OCI-LY3 (cell line): Measurements from ENCODE around the gene HSPG2.

ENCODE experiments used
- H2AFZ ChIP-seq: fragments of 200-600, 300-600 bp; shearing (Covaris generic); 2 replicates; pipeline ENCODE4 v1.6.0; 2014; ENCODE audit warnings: antibody characterized with exemption, low read depth, low read length
- H3K27ac ChIP-seq: fragments of 200-600, 300-600 bp; sonication (generic); 2 replicates; pipeline ENCODE4 v1.5.1; 2014; ENCODE audit warnings: mild to moderate bottlenecking, low read length, moderate library complexity, mixed read lengths
- H3K27me3 ChIP-seq: fragments of 200-600, 300-600 bp; sonication (generic); 2 replicates; pipeline ENCODE4 v1.6.1; 2014; ENCODE audit warnings: low read depth, low read length, mixed read lengths
- H3K36me3 ChIP-seq: fragments of 200-600, 300-600 bp; sonication (generic); replicated peaks from 2 replicates; pipeline ENCODE3; 2014; ENCODE audit warnings: low read depth, low read length, mixed read lengths
- H3K4me1 ChIP-seq: fragments of 300-600, 200-600 bp; sonication (generic); 2 replicates; pipeline ENCODE4 v1.6.1; 2014; ENCODE audit warnings: low read length, mixed read lengths
- H3K4me2 ChIP-seq: fragments of 200-600, 300-600 bp; sonication (generic); 2 replicates; pipeline ENCODE4 v1.6.1; 2014; ENCODE audit warnings: low read length, mixed read lengths
- H3K4me3 ChIP-seq: fragments of 300-600, 200-600 bp; sonication (generic); 2 replicates; pipeline ENCODE4 v1.5.1; 2014; ENCODE audit warnings: antibody characterized with exemption, mild to moderate bottlenecking, low read length, moderate library complexity
- H3K79me2 ChIP-seq: fragments of 300-600, 200-600 bp; shearing (Covaris generic); 2 replicates; pipeline ENCODE4 v1.6.1; 2014; ENCODE audit warnings: mild to moderate bottlenecking, low read length, mixed read lengths
- H3K9ac ChIP-seq: fragments of 300-600, 200-600 bp; shearing (Covaris generic); 2 replicates; pipeline ENCODE4 v1.6.0; 2014; ENCODE audit warnings: mild to moderate bottlenecking, low read length, moderate library complexity
- H3K9me3 ChIP-seq: fragments of 200-600, 300-600 bp; shearing (Covaris generic); 2 replicates; pipeline ENCODE4 v1.6.1; 2014; ENCODE audit warnings: low read length, mixed read lengths; ENCODE audit not compliant: insufficient read depth
- H4K20me1 ChIP-seq: fragments of 200-600, 300-600 bp; sonication (generic); 2 replicates; pipeline ENCODE4 v1.6.1; 2016; ENCODE audit warnings: low read length, mixed read lengths; ENCODE audit not compliant: insufficient read depth
- EZH2phosphoT487 ChIP-seq: fragments of 200-600 bp; shearing (Covaris generic); IDR thresholded peaks from 2 replicates; pipeline ENCODE4 v1.6.1; 2018; ENCODE audit warnings: antibody characterized with exemption, mixed run types, low read depth
- TF ChIP-seq, protein P1 (sequence below): fragments of 200-600, 300-600 bp; sonication (generic); IDR thresholded peaks from 2 replicates; pipeline ENCODE4 v1.5.1; 2014; ENCODE audit warnings: antibody characterized with exemption, low read length, low read depth

HSPG2 gene

DNA sequence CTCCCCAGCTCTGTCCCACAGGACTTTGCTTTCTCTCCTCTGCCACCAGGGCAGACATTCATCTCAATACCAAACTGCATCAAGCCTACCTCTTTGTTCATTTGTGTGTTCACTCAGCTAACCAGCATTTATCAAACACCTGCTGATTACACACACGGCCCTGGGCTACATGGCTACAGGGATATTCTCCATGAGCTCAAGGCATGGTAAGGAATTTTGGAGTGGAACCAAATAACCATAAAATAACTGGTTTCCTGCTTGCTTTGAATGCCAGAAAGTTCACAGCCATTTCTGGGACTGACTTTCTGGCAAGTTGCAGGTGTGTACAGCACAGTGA is 70.4 kb downstream of the HSPG2 start:
- Histone ChIP-seq H3K79me2 (no peaks in the 10 kb centered on the region), H2AFZ (no peak overlapping the region), H3K27ac (peak overlapping the region; percentile 91), H4K20me1 (no peaks in the 10 kb centered on the region), H3K4me2 (peak overlapping the region; percentile 74), H3K4me3 (peak overlapping the region; percentile 48; the same call in 1 of the 2 replicates), H3K27me3 (no peaks in the 10 kb centered on the region), H3K9ac (peak overlapping the region; percentile 43), H3K9me3 (no peaks in the 10 kb centered on the region), H3K36me3 (no peaks in the 10 kb centered on the region), H3K4me1 (peaks cover 40% of the 10 kb centered on the region)
- TF ChIP-seq, protein P1, sequence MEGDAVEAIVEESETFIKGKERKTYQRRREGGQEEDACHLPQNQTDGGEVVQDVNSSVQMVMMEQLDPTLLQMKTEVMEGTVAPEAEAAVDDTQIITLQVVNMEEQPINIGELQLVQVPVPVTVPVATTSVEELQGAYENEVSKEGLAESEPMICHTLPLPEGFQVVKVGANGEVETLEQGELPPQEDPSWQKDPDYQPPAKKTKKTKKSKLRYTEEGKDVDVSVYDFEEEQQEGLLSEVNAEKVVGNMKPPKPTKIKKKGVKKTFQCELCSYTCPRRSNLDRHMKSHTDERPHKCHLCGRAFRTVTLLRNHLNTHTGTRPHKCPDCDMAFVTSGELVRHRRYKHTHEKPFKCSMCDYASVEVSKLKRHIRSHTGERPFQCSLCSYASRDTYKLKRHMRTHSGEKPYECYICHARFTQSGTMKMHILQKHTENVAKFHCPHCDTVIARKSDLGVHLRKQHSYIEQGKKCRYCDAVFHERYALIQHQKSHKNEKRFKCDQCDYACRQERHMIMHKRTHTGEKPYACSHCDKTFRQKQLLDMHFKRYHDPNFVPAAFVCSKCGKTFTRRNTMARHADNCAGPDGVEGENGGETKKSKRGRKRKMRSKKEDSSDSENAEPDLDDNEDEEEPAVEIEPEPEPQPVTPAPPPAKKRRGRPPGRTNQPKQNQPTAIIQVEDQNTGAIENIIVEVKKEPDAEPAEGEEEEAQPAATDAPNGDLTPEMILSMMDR: no peak

DNA sequence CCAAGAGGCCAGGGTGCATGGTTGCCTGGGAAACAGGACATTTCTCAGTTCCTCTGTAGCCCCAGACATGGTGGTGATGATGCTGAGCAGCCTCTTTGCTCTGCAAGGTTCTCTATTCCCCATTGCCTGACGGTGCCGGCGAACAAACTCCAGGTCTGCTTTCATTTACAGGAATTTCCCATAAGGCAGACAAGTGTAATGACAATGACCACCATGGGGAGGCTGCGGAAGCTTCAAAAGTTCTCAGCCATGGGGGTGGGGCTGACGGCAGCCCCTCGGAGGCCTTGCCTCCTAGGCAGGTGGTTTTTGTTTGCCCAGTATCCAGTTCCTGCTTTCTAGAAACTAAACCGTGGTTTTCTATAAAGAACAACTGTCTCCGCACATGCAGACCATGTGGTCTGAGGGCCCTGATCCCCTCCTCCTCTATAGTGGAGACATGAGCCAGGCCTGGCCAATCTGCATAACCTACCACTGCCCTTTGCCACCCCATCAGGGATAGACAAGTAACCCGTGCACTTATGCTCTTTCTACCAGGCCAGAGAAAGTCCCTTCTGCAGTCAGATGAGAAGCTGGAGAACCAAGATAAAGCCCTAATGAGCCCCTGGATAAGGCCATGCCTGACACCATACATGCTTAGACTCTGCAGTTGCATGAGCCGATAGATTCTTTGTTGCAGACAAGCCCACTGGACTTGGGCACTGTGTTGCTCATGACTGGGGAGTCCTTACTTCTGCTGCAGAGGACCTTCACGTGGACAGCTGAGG is 71.0 kb downstream of the HSPG2 start:
- Histone ChIP-seq H4K20me1 (no peaks in the 10 kb centered on the region), H3K9me3 (no peaks in the 10 kb centered on the region), H3K27ac (peak overlapping the region; percentile 91), H3K4me2 (peak overlapping the region; percentile 74), H3K36me3 (no peaks in the 10 kb centered on the region), H3K4me3 (peak overlapping the region; percentile 48), H3K79me2 (no peaks in the 10 kb centered on the region), H3K27me3 (no peaks in the 10 kb centered on the region), H3K4me1 (peaks cover 37% of the 10 kb centered on the region), H3K9ac (peak overlapping the region; percentile 43), H2AFZ (peak overlapping the region; percentile 58; the same call in 1 of the 2 replicates)
- no peak for TF ChIP-seq EZH2phosphoT487
- TF ChIP-seq, protein P1: no peak

DNA sequence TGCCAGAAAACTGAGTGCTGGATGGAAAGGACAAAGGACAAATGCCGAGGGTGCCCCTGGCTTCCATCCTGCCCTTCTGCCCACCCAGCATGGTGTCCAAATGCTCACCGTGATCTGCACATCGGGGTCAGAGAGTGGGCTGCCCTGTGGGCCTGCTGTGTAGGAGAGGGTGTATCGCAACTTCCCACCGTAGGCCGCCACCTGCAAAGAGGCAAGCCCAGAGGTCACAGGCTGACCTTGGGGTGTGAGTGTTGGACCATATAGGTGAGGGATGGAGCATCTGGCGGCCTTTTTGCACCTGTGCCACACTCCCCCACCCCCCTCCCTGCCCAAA is 71.5 kb downstream of the HSPG2 start:
- H2AFZ ChIP-seq: no peak overlapping the region
- H3K4me2 ChIP-seq: peak overlapping the region; percentile 74

DNA sequence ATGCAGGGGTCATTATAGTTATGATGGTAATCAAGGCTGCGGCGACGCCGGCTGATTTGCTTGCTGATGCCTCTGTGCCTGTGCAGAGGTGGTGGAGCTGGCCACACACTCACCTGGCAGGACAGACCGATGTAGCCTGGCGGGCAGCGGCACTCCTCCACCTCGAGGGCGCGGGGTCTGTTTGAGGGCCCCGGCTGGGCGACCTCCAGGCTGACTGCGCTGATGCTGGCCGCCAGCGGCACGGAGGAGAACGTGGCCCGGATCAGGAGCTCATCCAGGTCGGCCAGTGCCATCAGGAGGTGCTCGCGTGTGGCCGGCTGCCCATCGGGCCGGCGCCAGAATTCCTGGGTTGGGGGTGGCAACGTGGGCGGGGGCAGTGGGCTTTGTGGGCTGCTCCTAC is 72.4 kb downstream of the HSPG2 start:
- H3K4me2 ChIP-seq: no peak overlapping the region
- no peak overlapping the region for H3K4me3 ChIP-seq
- H3K36me3 ChIP-seq: no peaks in the 10 kb centered on the region
- no peak for TF ChIP-seq EZH2phosphoT487
- TF ChIP-seq, protein P1: no peak
- no peak overlapping the region for H2AFZ ChIP-seq
- no peak overlapping the region for H3K27ac ChIP-seq
- H4K20me1 ChIP-seq: no peaks in the 10 kb centered on the region
- no peak overlapping the region for H3K9ac ChIP-seq
- H3K9me3 ChIP-seq: no peaks in the 10 kb centered on the region
- H3K27me3 ChIP-seq: no peaks in the 10 kb centered on the region
- H3K79me2 ChIP-seq: no peaks in the 10 kb centered on the region
- peaks cover 37% of the 10 kb centered on the region for H3K4me1 ChIP-seq

More for the DNA sequence above, 71.5 kb downstream of the HSPG2 start:
- H3K4me3 ChIP-seq: peak overlapping the region; percentile 28; the same call in 1 of the 2 replicates
- H3K9ac ChIP-seq: peak overlapping the region; percentile 50; the same call in 1 of the 2 replicates
- H3K36me3 ChIP-seq: no peaks in the 10 kb centered on the region
- TF ChIP-seq, protein P1: no peak
- no peak for TF ChIP-seq EZH2phosphoT487
- H3K79me2 ChIP-seq: no peaks in the 10 kb centered on the region
- peak overlapping the region; percentile 91 for H3K27ac ChIP-seq
- H3K4me1 ChIP-seq: peaks cover 37% of the 10 kb centered on the region
- H3K9me3 ChIP-seq: no peaks in the 10 kb centered on the region
- H3K27me3 ChIP-seq: no peaks in the 10 kb centered on the region
- H4K20me1 ChIP-seq: no peaks in the 10 kb centered on the region
